Small intestine (tissue), 16 donors: ENCODE results near the gene ARL6IP5. TPM values are rescaled to one million over a fixed set of nuclear protein-coding genes. Genes with fewer than 3 reads are reported as not detected.

Experiments used
- DNase-seq, 2 donors: peaks; one replicate each; pipeline versions ENCODE4 v3.0.0 to v3.0.0-alpha.2; 2013
- FAIRE-seq: peaks from 2 replicates; lab custom pipeline; 2012; peaks lifted over from hg19 to GRCh38; lab: Jason Lieb, UNC
- H3K27ac ChIP-seq, 3 donors: one replicate each; pipeline ENCODE4 v1.5.1; 2013; ENCODE audit warnings: low read length in 2 of 3, mild to moderate bottlenecking in 2 of 3, control low read depth in 1 of 3, inconsistent platforms in 1 of 3, low read depth in 1 of 3, moderate library complexity in 1 of 3
- H3K27me3 ChIP-seq, 3 donors: one replicate each; pipeline ENCODE4 v1.6.1; 2013; ENCODE audit warnings: low read length in 3 of 3, inconsistent platforms in 1 of 3; ENCODE audit not compliant: control insufficient read depth in 3 of 3, insufficient read depth in 3 of 3
- H3K36me3 ChIP-seq, 3 donors: one replicate each; pipeline ENCODE4 v1.6.1; 2013; ENCODE audit warnings: low read length in 3 of 3, inconsistent platforms in 1 of 3, low read depth in 1 of 3, mild to moderate bottlenecking in 1 of 3, moderate library complexity in 1 of 3; ENCODE audit not compliant: control insufficient read depth in 3 of 3, insufficient read depth in 2 of 3
- H3K4me1 ChIP-seq, 3 donors: one replicate each; pipeline ENCODE4 v1.6.1; 2013; ENCODE audit warnings: low read length in 2 of 3, inconsistent platforms in 1 of 3, low read depth in 1 of 3, mild to moderate bottlenecking in 1 of 3, moderate library complexity in 1 of 3; ENCODE audit not compliant: control insufficient read depth in 3 of 3, insufficient read depth in 2 of 3
- H3K4me3 ChIP-seq, 3 donors: one replicate each; pipeline ENCODE4 v1.5.1; 2013; ENCODE audit warnings: low read length in 3 of 3, control low read depth in 1 of 3, inconsistent platforms in 1 of 3, low read depth in 1 of 3, mild to moderate bottlenecking in 1 of 3, moderate library complexity in 1 of 3
- H3K9me3 ChIP-seq, 2 donors: one replicate each; pipeline ENCODE4 v1.6.1; 2013; ENCODE audit warnings: low read depth in 1 of 2, low read length in 1 of 2; ENCODE audit not compliant: control insufficient read depth in 2 of 2, insufficient read depth in 1 of 2
- WGBS, 3 donors: extraction: QIAGEN DNeasy Blood & Tissue Kit; methylation state at CpG; one replicate each; pipeline ENCODE4 v1.1.7; 2013; 5-methylcytosine and 5-hydroxymethylcytosine counted together
- long read RNA-seq, 10 donors: transcript quantifications; one replicate each; lab custom pipeline, GENCODE V29; 2026
- polyA plus RNA-seq, 4 donors: library from polyadenylated mRNA; stranded (reverse) in 3 of 4; unstranded in 1 of 4; fragments of 200-250 nt in 3 of 4; fragments of 120-200 nt in 1 of 4; gene quantifications; one replicate each; pipeline versions ENCODE4 v1.2.1 to v1.2.3, GENCODE V29; 2013
- donor health status: healthy with polysubstance abuse.
- donor health status: control.
- donor health status: control.
- donor health status: Bipolar disorder and iron deficiency.
- donor health status: healthy.

Gene ARL6IP5, protein sequence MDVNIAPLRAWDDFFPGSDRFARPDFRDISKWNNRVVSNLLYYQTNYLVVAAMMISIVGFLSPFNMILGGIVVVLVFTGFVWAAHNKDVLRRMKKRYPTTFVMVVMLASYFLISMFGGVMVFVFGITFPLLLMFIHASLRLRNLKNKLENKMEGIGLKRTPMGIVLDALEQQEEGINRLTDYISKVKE
- 10 to 100 TPM; 23.0 to 71.4 (median 56.9) TPM for polyA plus RNA-seq
- long read RNA-seq, donor 1: 0 reads
- long read RNA-seq, donor 2, transcript ARL6IP5-201 (3 exons, 2,101 nt): major isoform, 25 of 30 reads
- long read RNA-seq, donor 2, partial matches to known transcripts: 5 of 30 reads
- long read RNA-seq, donor 2, other reads (novel, unspliced or antisense): 0 of 30 reads
- long read RNA-seq, donor 3, transcript ARL6IP5-201 (3 exons, 2,101 nt): major isoform, 40 of 65 reads
- long read RNA-seq, donor 3, partial matches to known transcripts: 25 of 65 reads
- long read RNA-seq, donor 3, other reads (novel, unspliced or antisense): 0 of 65 reads
- long read RNA-seq, donor 4, partial matches to known transcripts: 0 of 2 reads
- long read RNA-seq, donor 4, other reads (novel, unspliced or antisense): 0 of 2 reads
- long read RNA-seq, donor 5, transcript ARL6IP5-201 (3 exons, 2,101 nt): major isoform, 16 of 16 reads
- long read RNA-seq, donor 5, partial matches to known transcripts: 0 of 16 reads
- long read RNA-seq, donor 5, other reads (novel, unspliced or antisense): 0 of 16 reads
- long read RNA-seq, donor 6, transcript ARL6IP5-201 (3 exons, 2,101 nt): major isoform, 41 of 48 reads
- long read RNA-seq, donor 6, partial matches to known transcripts: 6 of 48 reads
- long read RNA-seq, donor 6, other reads (novel, unspliced or antisense): 0 of 48 reads
- long read RNA-seq, donor 7: 0 reads
- long read RNA-seq, donor 8, transcript ARL6IP5-201 (3 exons, 2,101 nt): major isoform, 7 of 8 reads
- long read RNA-seq, donor 8, partial matches to known transcripts: 0 of 8 reads
- long read RNA-seq, donor 8, other reads (novel, unspliced or antisense): 0 of 8 reads
- long read RNA-seq, donor 9, transcript ARL6IP5-201 (3 exons, 2,101 nt): major isoform, 15 of 15 reads
- long read RNA-seq, donor 9, partial matches to known transcripts: 0 of 15 reads
- long read RNA-seq, donor 9, other reads (novel, unspliced or antisense): 0 of 15 reads
- long read RNA-seq, donor 10, transcript ARL6IP5-201 (3 exons, 2,101 nt): major isoform, 56 of 66 reads
- long read RNA-seq, donor 10, partial matches to known transcripts: 9 of 66 reads
- long read RNA-seq, donor 10, other reads (novel, unspliced or antisense): 0 of 66 reads

DNA sequence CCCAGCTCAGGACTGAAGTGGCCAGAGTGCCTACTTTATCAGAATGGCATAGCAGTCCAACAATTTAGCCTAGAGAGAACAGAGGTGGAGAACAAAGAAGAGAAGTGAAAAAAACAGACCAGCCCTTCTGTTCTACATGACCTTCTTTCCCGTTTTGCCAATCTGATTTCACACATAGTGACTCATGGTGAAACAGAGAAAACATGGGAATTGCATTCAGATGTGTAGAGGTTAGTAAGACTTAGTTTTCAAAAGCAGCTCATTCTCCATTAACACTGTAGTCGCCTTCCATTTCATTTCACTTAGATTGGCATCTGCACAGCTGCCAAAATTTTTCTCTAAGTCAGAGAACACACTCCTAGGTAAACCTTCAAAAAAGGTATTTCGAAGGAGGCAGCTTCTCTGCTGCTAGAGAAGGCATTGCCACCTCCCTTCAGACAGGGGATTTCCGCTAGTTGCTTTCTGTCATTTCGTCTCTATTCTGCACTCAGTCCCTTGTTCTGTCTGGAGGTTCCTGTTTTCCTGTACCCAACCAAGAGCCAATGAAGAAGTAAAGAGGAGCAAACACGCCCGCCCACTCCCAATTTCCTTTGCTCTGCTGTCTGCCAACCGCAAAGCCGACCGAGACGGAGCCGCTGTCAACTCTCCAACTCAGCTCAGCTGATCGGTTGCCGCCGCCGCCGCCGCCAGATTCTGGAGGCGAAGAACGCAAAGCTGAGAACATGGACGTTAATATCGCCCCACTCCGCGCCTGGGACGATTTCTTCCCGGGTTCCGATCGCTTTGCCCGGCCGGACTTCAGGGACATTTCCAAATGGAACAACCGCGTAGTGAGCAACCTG is at the start of gene ARL6IP5:
Gene ARL6IP5 (plus strand): TSS at position 612 of the 842 bp plus-strand sequence. CDS start 111 bp downstream, at position 723.
- H3K36me3 ChIP-seq: peaks cover 0 to 3% (median 0%) of the 10 kb centered on the region in 3 donors
- peaks cover 5 to 55% (median 26%) of the 10 kb centered on the region in 3 donors for H3K4me1 ChIP-seq
- no peaks in the 10 kb centered on the region for H3K27me3 ChIP-seq
- DNase-seq: peak; percentile 95
- WGBS, 3 donors: 1% methylated on average over 32 of the region's 32 CpGs
- H3K4me3 ChIP-seq: peak within 1 kb of the TSS; percentile 80 to 99 (median 91)
- H3K27ac ChIP-seq: peak within 1 kb of the TSS; percentile 91 to 98 (median 97)
- no peaks in the 10 kb centered on the region for H3K9me3 ChIP-seq
- FAIRE-seq: no peak

DNA sequence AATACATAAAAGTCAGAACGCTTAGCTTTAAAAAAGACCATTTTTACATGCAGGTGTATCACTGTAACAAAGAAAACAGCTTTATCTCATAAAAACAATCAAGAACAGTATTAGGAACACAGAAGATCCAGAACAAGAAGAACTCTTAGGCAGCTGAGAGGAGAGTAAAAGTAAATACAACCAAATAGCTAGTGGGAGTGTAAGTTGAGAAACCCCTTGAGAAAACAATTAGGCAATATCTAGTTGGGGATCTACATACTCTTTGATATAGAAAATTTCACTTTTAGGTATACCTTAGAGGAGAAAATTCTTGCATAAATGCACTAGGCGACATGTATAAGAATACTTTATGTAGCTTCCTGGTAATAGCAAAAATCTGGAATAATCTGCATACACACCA is 40.1 kb upstream of the ARL6IP5 start:
- 93 to 95% (median 94%) methylated on average over 2 of the region's 2 CpGs for WGBS, 3 donors
- no peak for FAIRE-seq
- no peak overlapping the region for H3K27ac ChIP-seq
- no peak for DNase-seq
- no peaks in the 10 kb centered on the region for H3K9me3 ChIP-seq
- peaks cover 0 to 1% (median 0%) of the 10 kb centered on the region in 3 donors for H3K4me1 ChIP-seq
- H3K27me3 ChIP-seq: no peaks in the 10 kb centered on the region
- peaks cover 10 to 19% (median 18%) of the 10 kb centered on the region in 3 donors for H3K36me3 ChIP-seq
- H3K4me3 ChIP-seq: no peak overlapping the region

DNA sequence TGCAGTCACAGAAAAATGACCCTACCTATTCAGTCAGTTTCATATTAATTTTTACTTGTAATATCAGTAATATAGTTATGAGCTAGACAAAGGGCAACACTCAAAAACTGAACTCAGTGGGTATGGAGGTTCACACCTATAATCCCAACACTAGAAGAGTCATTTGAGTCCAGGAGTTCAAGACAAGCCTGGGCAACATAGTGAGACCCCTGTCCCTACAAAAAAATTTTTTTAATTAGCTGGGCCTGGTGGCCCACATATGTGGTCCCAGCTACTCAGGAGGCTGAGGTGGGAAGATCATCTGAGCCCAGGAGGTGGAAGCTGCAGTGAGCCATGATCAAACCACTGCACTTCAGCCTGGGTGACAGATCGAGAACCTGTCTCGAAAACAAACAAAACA is 35.7 kb upstream of the ARL6IP5 start:
- Histone ChIP-seq H3K9me3 (no peaks in the 10 kb centered on the region), H3K27ac (peak overlapping the region in 1 of 3 donors; percentile 20), H3K4me1 (peaks cover 1 to 7% (median 5%) of the 10 kb centered on the region in 3 donors), H3K36me3 (peaks cover 5 to 11% (median 11%) of the 10 kb centered on the region in 3 donors), H3K27me3 (no peaks in the 10 kb centered on the region), H3K4me3 (no peak overlapping the region)
- FAIRE-seq (no peak), DNase-seq (no peak)
- 89 to 94% (median 93%) methylated on average over 2 of the region's 2 CpGs for WGBS, 3 donors

DNA sequence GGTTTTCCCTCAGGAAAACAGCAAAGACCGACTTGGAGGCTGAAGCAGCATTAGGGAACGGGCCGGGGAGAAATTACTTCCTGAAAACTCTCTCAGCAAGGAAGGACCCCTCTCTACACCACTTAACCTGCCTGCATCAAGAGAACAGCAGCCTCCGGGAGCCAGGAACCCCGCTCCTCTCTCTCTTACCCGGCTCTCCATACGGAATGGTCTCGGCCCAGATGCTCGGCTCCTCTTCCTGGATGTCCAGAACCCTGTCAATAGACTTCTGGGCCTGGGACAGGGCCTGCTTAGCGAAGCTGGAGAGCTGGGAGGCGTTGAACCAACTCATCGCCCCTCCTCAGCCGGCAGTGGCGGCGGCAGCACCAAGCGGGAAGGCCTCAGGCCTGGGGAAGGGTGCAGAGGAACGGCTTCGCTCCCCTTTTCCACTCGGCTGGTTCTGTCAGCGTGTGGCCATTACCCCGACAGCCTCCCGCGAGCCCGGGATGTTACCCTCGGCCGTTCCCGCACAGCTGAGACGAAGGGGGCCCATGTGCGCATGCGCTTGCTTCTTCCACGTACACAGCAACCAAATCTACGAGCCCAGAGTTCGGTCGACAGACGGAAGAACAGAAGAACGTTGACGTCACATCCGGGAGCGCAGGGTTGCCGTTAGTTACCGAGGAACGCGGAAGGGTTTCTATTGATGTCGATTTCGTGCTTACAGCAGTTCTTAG is 32.8 kb upstream of the ARL6IP5 start, which contains the start of gene TMF1:
Gene TMF1 (minus strand): TSS at position 578 of the 716 bp plus-strand sequence. CDS start 247 bp downstream, at position 331.
- peaks cover 5 to 8% (median 8%) of the 10 kb centered on the region in 3 donors for H3K36me3 ChIP-seq
- DNase-seq (peak; percentile 99 to 100), FAIRE-seq (peak; percentile 74)
- H3K4me3 ChIP-seq: peak within 1 kb of the TSS; percentile 77 to 85 (median 82)
- peaks cover 1 to 7% (median 5%) of the 10 kb centered on the region in 3 donors for H3K4me1 ChIP-seq
- no peaks in the 10 kb centered on the region for H3K27me3 ChIP-seq
- peak within 1 kb of the TSS; percentile 74 to 95 (median 90) for H3K27ac ChIP-seq
- WGBS, 3 donors: 0% methylated on average over 45 of the region's 45 CpGs
- H3K9me3 ChIP-seq: no peaks in the 10 kb centered on the region

DNA sequence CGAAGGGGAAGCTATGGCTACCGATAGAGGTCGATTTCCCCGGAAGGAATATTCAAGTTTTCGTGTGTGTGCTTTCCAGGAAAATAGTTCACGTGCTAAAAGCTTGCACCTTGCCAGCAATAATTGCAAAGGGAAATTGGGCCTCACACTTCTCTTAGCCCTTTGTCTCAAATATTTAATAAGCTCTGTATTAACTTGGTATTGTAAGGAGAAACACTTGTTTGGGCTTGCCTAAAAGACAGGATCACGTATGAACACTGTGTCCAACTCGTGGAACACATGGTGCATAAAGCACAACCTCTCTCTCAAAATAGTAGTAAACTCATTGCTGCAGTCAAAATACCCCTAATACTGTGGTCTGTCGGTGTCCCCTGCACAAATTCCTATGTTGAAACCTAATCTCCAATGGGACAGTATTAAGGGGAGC is 32.3 kb upstream of the ARL6IP5 start:
- Histone ChIP-seq H3K36me3 (peaks cover 4 to 8% (median 5%) of the 10 kb centered on the region in 3 donors), H3K27me3 (no peaks in the 10 kb centered on the region), H3K4me3 (peak overlapping the region in 2 of 3 donors; percentile 40 to 85), H3K9me3 (no peaks in the 10 kb centered on the region), H3K4me1 (peaks cover 1 to 7% (median 5%) of the 10 kb centered on the region in 3 donors), H3K27ac (peak overlapping the region; percentile 66 to 95 (median 90))
- WGBS, 3 donors: 11 to 12% (median 11%) methylated on average over 9 of the region's 9 CpGs
- DNase-seq (no peak), FAIRE-seq (no peak)

DNA sequence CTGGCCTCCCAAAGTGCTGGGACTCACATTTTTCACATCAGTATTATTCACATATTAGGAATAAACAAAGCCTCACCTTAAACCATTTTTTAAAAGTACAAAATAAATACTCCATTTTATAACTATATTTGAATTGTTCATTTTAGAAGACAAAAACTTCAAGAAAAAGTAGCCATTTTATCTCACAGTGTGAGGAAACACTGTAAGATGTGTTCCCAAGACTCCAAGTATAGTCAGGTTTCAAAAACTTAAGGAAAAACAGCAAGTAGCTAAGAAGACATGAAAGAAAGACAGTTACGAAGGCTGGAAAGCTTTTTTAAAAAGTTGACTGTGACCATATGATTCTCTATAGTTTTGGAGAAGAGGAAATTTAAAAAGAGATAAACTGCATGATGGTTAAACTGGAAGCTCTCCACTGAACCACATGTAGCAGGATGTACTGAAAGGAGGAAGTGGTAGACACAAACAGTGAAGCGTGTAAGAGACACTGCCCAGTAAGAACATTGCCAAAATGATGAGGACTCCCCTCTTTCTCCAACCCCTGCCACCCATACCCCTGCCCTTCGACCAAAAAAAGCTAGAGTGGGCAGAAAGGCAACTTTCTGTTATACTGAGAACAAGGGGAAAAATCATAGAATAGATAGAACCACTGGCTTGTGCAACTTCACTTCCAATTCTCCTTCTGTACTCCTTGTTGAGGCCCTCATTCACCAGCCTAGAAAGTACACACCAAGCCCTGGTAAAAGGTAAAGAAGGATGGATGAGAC is 26.4 kb upstream of the ARL6IP5 start:
- Histone ChIP-seq H3K27me3 (no peaks in the 10 kb centered on the region), H3K36me3 (peaks cover 4 to 21% (median 7%) of the 10 kb centered on the region in 3 donors), H3K4me3 (no peak overlapping the region), H3K27ac (peak overlapping the region in 2 of 3 donors; percentile 41 to 82), H3K9me3 (no peaks in the 10 kb centered on the region), H3K4me1 (no peaks in the 10 kb centered on the region)
- FAIRE-seq (no peak), DNase-seq (peak in 1 of 2 donors; percentile 49)
- 65 to 87% (median 71%) methylated on average over 3 of the region's 3 CpGs for WGBS, 3 donors
